ENCODE data around the gene RNU2-63P.

GRCh38 chr2:88018909-88019308 lies 2.6 kb upstream of the RNU2-63P start:
- no peak for TF ChIP-seq POLR2A (IDR thresholded peaks at IDR 0.05)
- no peak for TF ChIP-seq CTCF (IDR thresholded peaks at IDR 0.05)
- TF ChIP-seq POLR2AphosphoS5 (IDR thresholded peaks at IDR 0.05) = no peak
- TF ChIP-seq EP300 (IDR thresholded peaks at IDR 0.05) = no peak

Measured in upper lobe of left lung (tissue), 4 donors.